ENCODE measurements around the gene SSR3. TPM values are rescaled to one million over a fixed set of nuclear protein-coding genes. Genes with fewer than 3 reads are reported as not detected.
"Not testable (repeated sequence)": the region's sequence is repeated elsewhere in the genome, so short reads cannot be mapped to it uniquely, and the experiment has no call there.

Gene SSR3
- total and polyA plus RNA-seq, 8 donors = 30.4 to 190 (median 76.8) TPM

DNA sequence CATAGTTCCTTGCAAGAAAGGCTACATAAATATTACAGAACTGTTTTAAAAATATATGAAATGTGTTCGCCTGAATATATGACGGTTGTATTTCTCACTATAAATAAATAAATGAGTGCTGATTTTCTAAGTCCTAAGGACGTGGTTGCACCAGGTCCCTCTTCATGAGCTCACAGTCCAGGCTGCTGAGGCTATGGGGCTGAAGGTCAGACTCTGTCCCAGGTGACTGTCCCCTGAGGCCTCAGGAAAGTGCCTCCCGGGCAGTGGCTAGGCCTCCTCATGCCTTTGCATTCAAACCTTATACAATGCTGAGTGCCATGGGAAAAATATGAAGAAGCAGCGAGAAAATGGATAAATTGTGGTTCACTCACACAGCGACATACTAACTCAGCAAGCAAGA lies 43.5 kb upstream of the SSR3 start:
- Histone ChIP-seq H3K4me3 (no peak overlapping the region), H3K36me3 (no peaks in the 10 kb centered on the region), H3K9me3 (no peaks in the 10 kb centered on the region), H3K27ac (no peak overlapping the region), H3K4me1 (peaks cover 0 to 13% (median 7%) of the 10 kb centered on the region in 4 donors), H3K27me3 (no peaks in the 10 kb centered on the region)
- DNase-seq = no peak
- 87 to 96% (median 92%) methylated on average over 6 of the region's 6 CpGs for WGBS, 5 donors
- TF ChIP-seq, protein P1, sequence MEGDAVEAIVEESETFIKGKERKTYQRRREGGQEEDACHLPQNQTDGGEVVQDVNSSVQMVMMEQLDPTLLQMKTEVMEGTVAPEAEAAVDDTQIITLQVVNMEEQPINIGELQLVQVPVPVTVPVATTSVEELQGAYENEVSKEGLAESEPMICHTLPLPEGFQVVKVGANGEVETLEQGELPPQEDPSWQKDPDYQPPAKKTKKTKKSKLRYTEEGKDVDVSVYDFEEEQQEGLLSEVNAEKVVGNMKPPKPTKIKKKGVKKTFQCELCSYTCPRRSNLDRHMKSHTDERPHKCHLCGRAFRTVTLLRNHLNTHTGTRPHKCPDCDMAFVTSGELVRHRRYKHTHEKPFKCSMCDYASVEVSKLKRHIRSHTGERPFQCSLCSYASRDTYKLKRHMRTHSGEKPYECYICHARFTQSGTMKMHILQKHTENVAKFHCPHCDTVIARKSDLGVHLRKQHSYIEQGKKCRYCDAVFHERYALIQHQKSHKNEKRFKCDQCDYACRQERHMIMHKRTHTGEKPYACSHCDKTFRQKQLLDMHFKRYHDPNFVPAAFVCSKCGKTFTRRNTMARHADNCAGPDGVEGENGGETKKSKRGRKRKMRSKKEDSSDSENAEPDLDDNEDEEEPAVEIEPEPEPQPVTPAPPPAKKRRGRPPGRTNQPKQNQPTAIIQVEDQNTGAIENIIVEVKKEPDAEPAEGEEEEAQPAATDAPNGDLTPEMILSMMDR (IDR thresholded peaks at IDR 0.05) = no peak
- TF ChIP-seq EP300 (IDR thresholded peaks at IDR 0.05) = no peak
- no peak for TF ChIP-seq POLR2AphosphoS5 (IDR thresholded peaks at IDR 0.05)
- TF ChIP-seq POLR2A (IDR thresholded peaks at IDR 0.05) = no peak
- intact Hi-C loops (cut with DNase I; ENCODE audit: low total_unique reads) = no loop called here

- no peak overlapping the region for H3K27ac ChIP-seq
- H3K27me3 ChIP-seq = no peaks in the 10 kb centered on the region
- TF ChIP-seq EP300 (IDR thresholded peaks at IDR 0.05) = no peak
- no peaks in the 10 kb centered on the region for H3K36me3 ChIP-seq
- DNase-seq = peak in 1 of 2 donors; percentile 48
- 24 to 35% (median 30%) methylated on average over 7 of the region's 7 CpGs for WGBS, 5 donors
- no peaks in the 10 kb centered on the region for H3K9me3 ChIP-seq
- peaks cover 0 to 13% (median 7%) of the 10 kb centered on the region in 4 donors for H3K4me1 ChIP-seq
- peak overlapping the region in 1 of 4 donors; percentile 16 for H3K4me3 ChIP-seq
- intact Hi-C loops (cut with DNase I; ENCODE audit: low total_unique reads) = no loop called here
Measured at GRCh38 chr3:156594219-156594683, 39.3 kb upstream of the SSR3 start.

- Histone ChIP-seq H3K27me3 (no peaks in the 10 kb centered on the region), H3K9me3 (no peaks in the 10 kb centered on the region), H3K36me3 (no peaks in the 10 kb centered on the region), H3K4me3 (peak overlapping the region in 1 of 4 donors; percentile 16), H3K27ac (no peak overlapping the region), H3K4me1 (peaks cover 0 to 13% (median 7%) of the 10 kb centered on the region in 4 donors)
- TF ChIP-seq, protein P1 (IDR thresholded peaks at IDR 0.05) = no peak
- TF ChIP-seq EP300 (IDR thresholded peaks at IDR 0.05) (no peak), POLR2A (IDR thresholded peaks at IDR 0.05) (no peak), POLR2AphosphoS5 (IDR thresholded peaks at IDR 0.05) (no peak)
- no peak for DNase-seq
- intact Hi-C loops (cut with DNase I; ENCODE audit: low total_unique reads) = no loop called here
Measured at GRCh38 chr3:156593814-156594213, 38.9 kb upstream of the SSR3 start.

- H3K36me3 ChIP-seq; H3K9me3 ChIP-seq; DNase-seq; intact Hi-C loops (cut with DNase I; ENCODE audit: low total_unique reads); H3K27ac ChIP-seq; H3K4me3 ChIP-seq; H3K27me3 ChIP-seq: not testable (repeated sequence)
- WGBS, 5 donors = 87 to 98% (median 95%) methylated on average over 5 of the region's 5 CpGs
- H3K4me1 ChIP-seq = peaks cover 0 to 14% (median 9%) of the 10 kb centered on the region in 4 donors
Measured at GRCh38 chr3:156589806-156590205, 34.9 kb upstream of the SSR3 start.

- WGBS, 5 donors = 46 to 93% (median 72%) methylated on average over 1 of the region's 1 CpG
- H3K36me3 ChIP-seq = no peaks in the 10 kb centered on the region
- H3K27ac ChIP-seq = no peak overlapping the region
- no peak overlapping the region for H3K4me3 ChIP-seq
- H3K4me1 ChIP-seq = peaks cover 0 to 6% (median 0%) of the 10 kb centered on the region in 4 donors
- no peaks in the 10 kb centered on the region for H3K9me3 ChIP-seq
- intact Hi-C loops (cut with DNase I; ENCODE audit: low total_unique reads) = no loop called here
- H3K27me3 ChIP-seq = no peaks in the 10 kb centered on the region
- no peak for DNase-seq
- TF ChIP-seq EP300 (IDR thresholded peaks at IDR 0.05) (no peak), POLR2A (IDR thresholded peaks at IDR 0.05) (no peak), POLR2AphosphoS5 (IDR thresholded peaks at IDR 0.05) (no peak)
- TF ChIP-seq, protein P1 (IDR thresholded peaks at IDR 0.05) = no peak
Measured at GRCh38 chr3:156587760-156588069, 32.8 kb upstream of the SSR3 start.

Data from stomach (tissue), 9 donors.